Measurements from ENCODE around the gene GARS1. TPM values are rescaled to one million over a fixed set of nuclear protein-coding genes. Genes with fewer than 3 reads are reported as not detected.
A peak's percentile ranks its signal among the peaks of the same experiment; 100 is the strongest.
"Not testable (repeated sequence)": the region's sequence is repeated elsewhere in the genome, so short reads cannot be mapped to it uniquely, and the experiment has no call there.

GARS1 gene, protein sequence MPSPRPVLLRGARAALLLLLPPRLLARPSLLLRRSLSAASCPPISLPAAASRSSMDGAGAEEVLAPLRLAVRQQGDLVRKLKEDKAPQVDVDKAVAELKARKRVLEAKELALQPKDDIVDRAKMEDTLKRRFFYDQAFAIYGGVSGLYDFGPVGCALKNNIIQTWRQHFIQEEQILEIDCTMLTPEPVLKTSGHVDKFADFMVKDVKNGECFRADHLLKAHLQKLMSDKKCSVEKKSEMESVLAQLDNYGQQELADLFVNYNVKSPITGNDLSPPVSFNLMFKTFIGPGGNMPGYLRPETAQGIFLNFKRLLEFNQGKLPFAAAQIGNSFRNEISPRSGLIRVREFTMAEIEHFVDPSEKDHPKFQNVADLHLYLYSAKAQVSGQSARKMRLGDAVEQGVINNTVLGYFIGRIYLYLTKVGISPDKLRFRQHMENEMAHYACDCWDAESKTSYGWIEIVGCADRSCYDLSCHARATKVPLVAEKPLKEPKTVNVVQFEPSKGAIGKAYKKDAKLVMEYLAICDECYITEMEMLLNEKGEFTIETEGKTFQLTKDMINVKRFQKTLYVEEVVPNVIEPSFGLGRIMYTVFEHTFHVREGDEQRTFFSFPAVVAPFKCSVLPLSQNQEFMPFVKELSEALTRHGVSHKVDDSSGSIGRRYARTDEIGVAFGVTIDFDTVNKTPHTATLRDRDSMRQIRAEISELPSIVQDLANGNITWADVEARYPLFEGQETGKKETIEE
- 150 and 222 TPM in 2 replicates for total RNA-seq (2014; rRNA removed; shearing (Covaris generic))

DNA sequence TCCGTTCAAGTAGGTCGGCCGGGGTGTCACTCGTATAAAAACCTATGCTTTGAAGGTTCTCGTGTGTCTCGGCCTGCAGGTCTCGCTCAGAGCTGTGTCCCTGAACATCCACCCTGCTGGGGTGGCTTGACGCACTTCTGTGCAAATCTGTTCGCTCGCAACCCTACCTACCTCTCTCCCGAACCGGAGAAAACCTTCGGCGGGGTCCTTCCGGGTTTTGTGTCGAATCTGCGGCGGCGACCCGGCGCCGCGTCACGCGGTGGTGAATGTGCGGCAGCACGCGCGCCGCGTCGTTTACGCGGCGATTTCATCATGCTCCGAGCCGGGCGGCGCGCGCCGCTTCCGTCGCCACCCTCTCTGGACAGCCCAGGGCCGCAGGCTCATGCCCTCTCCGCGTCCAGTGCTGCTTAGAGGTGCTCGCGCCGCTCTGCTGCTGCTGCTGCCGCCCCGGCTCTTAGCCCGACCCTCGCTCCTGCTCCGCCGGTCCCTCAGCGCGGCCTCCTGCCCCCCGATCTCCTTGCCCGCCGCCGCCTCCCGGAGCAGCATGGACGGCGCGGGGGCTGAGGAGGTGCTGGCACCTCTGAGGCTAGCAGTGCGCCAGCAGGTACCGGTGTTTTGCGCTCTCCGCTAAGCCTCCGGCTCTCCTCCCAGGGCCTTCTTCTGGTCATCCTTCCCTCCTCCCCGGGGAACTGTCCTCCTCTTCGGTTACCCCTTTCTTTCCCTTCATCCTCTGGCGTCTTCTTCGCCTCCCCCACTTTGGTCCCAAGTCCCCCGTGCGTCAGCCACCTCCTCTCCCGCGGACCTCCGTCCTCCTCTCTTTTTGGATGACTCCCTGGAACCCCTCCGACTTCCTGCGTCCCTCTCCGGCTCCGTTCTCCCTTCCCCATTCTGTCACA lies at the start of gene GARS1:
Gene GARS1 (plus strand): TSS at position 339 of the 896 bp plus-strand sequence. CDS start 44 bp downstream, at position 383.
- DNase-seq (ENCODE audit: low read depth), result peak; percentile 98

DNA sequence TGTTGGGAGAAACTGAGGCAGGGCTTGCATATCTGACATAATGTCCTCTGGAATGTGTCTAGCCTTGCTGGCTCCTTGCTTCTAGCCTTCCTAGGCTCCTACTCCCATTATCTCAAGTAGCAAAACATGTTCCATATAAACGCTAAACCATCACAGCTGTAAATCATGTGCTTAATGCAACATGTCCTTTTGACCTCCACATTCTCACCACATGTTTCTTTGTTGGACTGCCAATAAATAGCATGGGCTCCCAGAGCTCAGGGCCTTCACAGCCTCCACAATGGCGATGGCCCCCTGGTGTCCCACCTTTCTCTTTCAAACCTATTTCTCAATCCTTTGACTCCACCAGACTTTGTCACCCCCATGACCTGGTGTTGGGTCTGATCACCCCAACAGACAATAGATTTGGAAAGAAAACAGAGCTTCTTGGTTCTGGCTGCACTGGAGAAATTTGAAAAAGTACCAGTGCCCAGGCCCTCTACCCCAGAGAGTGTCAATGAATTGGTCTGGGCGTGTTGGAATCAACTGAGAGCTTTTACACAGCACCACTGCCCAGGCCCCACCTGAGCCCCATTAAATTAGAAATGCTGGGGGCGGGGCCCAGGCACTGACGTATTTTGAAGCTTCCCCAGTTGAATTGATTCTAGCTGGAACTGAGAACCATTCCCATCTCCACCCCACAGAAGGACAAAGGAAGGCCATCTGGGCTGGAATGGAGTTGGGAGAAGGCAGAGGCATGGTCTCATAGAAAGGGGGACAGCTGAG lies 48.7 kb upstream of the GARS1 start:
- DNase-seq (ENCODE audit: low read depth), result no peak

DNA sequence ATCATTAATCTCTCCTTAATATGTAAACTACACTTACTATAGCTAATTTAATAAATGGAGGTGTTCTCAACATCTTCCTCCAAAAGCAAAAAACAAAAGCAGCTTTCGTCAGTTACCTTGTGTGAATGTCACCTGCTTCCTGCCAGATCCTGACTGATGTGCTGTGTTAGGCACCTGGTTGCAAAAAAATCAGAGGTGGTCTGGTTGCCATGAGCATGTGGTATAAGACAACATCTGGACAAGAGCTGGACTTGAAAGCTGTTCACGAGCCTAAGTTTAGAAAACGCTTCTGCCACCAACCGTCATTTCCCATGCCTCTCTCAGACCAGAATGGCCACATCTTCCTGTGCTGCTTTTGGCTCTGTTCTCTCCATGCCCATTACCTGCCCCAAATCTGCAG lies 48.1 kb upstream of the GARS1 start:
- no peak for DNase-seq (ENCODE audit: low read depth)

DNA sequence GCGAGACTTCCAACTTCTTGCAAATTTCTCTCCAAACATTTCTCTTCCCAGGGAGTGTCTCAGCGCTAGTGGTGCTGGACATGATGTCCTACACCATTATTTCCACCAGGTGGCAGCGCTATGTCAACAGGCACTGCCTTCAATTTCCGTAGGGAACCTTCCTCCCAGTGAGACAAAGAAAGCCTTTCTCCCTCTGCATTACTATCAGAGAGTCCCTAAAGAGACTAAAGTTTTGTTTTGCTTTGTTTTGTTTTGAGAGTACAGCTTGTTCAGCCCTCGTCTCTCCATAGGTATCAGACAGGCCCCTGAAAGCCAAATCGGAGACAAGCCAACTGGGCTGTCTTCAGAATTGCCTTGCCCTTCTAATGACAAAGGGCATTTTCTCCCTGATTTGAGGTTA lies 45.8 kb upstream of the GARS1 start:
- DNase-seq (ENCODE audit: low read depth), result peak; percentile 82

DNA sequence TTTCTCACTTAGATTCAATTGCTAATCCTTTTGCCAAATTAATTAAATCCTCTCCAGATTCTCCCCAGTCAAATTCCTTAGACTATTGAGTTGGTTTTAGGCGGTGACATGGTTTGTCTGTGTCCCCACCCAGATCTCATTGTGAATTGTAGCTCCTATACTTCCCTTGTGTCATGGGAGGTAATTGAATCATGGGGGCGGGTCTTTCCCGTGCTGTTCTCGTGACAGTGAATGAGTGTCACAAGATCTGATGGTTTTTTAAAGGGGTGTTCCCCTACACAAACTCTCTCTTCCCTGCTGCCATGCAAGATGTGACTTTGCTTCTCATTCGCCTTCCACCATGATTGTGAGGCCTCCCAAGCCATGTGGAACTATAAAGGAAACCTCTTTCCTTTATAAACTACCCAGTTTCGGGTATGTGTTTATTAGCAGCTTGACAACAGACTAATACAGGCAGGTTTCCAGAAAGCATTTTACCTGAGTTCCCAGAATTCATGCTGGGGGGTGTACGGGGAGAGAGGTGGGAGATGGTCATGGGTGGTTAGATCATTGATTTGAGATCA lies 44.7 kb upstream of the GARS1 start:
- peak; percentile 41 for DNase-seq (ENCODE audit: low read depth)

DNA sequence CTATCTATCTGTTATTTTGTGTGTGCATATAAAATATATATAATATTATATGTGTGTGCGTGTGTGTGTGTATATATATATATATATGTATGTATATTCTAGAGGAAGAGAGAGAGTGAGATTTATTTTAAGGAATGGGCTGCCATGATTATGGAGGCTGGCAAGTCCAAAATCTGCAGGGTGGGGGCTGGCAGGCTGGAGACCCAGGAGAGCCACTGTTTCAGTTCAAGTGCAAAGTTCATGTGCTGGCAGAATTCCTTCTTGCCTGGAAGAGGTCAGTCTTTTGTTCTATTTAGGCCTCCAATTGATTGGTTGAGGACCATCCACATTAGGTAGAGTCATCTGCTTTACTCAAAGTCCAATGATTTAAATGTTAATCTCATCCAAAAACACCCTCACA lies 42.3 kb upstream of the GARS1 start:
- no peak for DNase-seq (ENCODE audit: low read depth)

DNA sequence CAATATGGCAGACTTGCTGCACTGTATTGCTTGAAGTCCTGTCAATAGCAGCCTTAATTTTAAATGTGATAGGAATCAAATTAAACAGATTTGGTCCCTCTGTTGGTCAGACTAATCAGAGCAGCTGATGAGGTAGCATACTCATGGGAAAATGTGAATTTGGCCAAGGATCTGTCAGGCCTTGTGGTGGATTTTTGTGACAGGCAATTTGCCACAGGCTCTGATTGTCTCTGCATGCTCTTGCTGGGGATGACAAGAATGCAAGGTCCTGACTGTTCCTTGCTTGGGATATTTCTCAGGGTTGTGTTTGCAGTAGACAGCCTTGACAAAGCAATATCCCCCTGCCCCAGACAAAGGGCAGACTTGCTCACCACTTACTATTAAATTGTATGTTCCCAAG lies 41.5 kb upstream of the GARS1 start:
- no peak for DNase-seq (ENCODE audit: low read depth)

DNA sequence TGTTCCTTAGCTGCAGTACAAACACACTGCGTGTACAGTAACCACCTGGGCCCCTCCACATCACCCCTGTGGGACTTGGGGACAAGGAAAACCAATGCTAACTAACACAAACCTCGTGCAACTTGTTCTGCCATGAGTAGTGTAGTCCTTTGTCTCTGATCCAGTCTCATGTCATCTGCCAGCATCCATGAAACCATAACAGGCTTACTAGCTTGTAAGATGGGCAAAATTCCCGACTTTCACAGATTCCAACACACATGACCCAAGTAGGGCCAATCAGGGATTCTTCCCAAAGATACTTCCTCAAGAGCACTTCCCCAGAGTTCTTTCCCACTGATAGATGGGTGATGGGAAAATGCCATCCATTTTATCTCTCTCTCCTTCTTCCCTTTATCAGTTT lies 41.1 kb upstream of the GARS1 start:
- DNase-seq (ENCODE audit: low read depth), result no peak

DNA sequence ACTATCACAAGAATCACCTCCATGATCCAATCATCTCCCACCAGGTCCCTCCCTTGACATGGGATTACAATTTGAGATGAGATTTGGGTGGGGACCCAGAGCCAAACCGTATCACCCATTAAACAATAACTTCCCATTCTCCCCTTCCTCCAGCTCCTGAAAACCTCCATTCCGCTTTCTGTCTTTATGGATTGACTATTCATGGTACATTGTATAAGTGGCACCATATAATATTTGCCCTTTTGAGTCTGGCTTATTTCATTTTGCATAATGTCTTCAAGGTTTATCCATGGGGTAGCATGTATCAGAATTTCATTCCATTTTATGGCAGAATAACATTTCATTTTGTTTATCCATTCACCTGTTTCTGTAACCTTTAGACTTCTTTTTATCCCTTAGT lies 39.2 kb upstream of the GARS1 start:
- DNase-seq (ENCODE audit: low read depth), result no peak

DNA sequence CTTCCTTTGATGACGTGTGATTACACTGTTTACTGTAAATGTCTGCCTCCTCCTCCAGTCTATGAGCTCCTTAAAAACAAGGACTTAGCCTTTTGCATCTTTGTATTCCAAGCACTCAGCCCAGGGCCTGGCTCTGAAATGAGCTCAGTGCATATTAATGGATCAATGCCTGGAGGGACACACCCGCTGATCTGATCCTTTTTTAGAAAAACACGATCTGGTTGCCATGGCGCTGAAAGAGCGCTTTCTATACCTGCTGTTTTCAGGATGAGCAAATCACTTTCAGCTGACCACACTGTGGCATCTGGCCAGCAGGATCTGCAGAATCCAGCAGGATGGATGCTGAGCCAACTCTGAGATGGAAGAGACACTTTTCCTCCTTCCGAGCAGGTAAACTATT lies 37.8 kb upstream of the GARS1 start:
- DNase-seq (ENCODE audit: low read depth), result peak; percentile 20

DNA sequence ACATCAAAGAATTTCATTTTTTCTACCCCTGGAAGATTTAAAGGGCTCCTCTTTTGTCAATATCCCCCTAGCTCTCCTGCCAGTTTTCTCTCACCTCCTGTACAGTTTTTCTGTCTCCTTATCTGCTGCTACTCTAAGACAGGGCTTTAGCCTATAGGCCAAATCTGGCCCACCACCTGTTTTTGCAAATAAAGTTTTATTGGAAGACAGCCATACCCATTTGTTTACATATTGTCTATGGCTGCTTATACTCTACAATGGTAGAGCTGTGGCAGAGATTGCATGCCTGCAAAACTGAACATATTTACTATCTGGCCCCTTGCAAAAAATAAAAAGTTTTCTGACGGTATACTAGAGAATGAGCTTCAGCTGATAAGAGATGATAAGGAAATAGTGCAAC lies 37.4 kb upstream of the GARS1 start:
- DNase-seq (ENCODE audit: low read depth), result no peak

DNA sequence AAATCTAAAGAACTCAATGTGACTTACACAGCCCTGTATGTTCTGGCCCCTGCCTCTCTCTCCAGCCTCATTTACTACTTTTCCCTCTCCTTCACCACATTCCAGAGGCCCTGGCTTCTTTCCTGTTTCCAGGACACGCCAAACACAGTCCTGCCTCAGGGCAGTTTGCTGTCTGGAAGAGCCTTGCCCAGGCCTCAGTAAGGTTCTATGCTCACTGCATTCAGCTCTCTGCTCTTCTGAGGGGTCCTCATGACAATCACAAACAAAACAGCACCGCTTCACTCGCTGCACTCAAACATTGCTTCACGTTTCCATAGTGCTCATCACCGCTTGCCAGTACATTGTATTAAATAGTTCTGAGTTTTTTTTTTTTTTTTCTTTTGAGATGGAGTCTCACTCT lies 35.1 kb upstream of the GARS1 start:
- peak; percentile 15 for DNase-seq (ENCODE audit: low read depth)

DNA sequence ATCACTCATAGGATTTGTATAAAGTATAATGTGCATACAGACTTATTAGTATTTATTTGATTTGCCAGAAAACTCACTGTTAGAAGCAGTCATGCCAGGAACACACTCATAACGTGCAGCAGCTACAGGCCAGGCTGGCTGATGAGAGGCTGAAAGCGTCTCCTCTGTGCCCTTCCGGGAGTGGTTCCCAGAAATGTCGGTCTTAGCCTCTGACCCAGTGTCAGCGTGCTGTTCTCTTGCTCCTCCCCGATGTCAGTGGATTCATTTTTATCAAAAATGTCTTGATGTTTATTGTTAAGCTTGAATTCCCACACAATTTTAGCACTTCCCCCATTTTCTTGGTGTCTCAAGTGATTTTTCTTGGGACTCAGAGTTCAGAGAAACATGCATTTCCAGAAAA lies 33.3 kb upstream of the GARS1 start:
- DNase-seq (ENCODE audit: low read depth), result no peak

DNA sequence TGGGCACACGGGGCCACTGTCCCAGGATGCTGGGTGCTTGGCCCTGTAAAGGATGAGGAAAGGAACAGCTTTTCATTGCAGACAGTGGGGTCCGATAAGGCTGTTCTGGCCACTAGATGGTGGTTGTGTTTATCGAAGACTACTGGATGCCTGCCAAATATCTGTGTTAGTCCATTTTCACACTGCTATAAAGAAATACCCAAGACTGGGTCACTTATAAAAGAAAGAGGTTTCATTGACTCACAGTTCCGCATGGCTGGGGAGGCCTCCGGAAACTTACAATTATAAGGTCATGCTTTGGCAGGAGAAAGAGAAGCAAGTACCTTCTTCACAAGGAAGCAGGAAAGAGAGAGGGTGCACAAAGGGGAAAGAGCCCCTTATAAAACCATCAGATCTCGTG lies 32.2 kb upstream of the GARS1 start:
- peak; percentile 43 for DNase-seq (ENCODE audit: low read depth)

DNA sequence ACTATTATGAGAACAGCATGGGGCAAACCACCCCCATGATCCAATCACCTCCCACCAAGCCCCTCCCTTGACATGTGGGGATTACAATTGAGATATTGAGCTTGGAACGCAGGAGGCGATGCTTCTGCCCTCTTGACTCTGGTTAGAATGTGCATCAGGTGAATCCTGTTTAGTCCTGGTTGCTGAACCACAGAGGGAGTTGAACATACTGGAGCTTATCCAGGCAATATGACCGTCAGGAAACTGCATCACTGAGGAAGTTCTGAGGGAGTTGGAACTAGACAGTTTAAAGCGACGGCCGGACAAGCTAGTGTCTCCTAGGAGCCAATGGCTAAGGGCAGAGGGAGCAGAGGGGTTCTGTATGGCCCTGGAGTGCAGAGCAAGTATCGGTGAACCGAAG lies 31.8 kb upstream of the GARS1 start:
- no peak for DNase-seq (ENCODE audit: low read depth)

DNA sequence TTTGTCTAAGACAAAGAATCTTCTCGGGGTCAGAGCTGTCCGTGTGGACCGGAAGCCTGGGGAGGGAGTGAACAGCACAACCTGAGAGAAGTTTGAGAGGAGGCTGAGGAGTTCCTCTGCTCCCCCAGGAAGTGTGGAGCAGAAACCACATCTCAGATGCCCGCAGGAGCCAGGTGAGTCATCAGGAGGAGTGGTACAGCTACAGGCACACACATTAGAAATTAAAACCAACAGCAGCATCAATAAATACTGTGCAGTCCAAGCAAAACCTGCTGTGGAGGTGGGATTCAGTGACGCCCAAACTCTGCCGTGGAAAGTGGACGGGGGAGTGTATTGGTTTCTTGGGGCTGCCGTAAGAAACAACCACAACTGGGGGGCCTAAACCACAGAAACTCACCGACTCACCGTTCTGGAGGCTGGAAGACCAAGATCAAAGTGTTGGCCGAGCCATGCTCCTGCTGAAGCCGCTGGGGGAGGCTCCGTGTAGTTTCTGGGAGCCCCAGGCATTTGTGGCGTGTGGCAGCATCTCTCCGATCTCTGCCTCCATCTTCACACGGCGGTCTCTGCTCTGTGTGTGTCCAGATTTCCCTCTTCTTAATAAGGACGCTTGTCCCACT lies 31.2 kb upstream of the GARS1 start:
- peak; percentile 88 for DNase-seq (ENCODE audit: low read depth)

DNA sequence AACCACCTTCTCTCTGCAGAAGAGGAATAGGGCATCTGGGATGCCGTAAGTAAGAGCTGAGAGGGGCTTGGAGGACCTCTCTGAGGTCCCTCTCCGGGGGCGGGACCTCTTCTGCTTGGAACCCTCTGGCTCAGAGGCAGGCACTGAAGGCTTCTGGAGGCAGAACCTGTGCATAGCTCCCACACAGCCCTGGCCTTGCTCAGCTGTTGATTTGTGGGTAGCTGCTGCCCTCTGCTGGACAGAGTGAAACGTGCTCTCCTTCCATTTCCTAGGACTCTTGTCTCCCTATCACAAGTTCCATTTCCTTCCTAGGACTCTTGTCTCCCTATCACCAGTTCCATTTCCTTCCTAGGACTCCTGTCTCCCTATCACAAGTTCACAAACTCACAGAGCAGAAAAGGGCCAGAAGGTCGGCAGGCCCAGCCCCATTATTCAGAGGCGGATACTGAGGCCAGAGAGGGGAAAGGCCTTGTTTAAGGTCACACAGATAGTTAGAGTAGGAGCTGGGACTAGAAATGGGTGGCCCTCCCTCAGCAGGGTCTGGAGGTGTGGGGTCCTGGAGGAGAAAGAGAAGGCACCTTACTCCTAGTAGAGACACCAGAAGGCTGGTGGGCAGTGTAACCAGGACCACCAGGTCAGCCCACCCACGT lies 30.3 kb upstream of the GARS1 start:
- DNase-seq (ENCODE audit: low read depth), result peak; percentile 91

DNA sequence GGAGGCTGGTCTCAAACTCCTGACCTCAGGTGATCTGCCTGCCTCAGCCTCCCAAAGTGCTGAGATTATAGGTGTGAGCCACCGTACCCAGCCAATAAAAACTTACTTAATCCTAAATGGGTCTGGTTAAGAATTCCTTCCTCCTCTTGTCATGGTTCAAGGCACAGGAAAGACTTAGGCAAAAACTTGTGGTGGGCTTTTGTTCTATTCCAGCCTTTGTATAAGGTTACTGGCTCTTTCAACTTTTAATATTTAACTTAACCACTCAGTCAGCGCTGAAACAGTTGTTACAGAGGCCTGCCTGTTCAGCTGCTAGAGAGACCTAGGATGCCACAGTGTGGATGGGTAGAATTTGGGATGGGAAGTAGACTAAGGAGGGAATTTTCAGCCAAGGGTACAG lies 28.1 kb upstream of the GARS1 start:
- DNase-seq (ENCODE audit: low read depth), result no peak

DNA sequence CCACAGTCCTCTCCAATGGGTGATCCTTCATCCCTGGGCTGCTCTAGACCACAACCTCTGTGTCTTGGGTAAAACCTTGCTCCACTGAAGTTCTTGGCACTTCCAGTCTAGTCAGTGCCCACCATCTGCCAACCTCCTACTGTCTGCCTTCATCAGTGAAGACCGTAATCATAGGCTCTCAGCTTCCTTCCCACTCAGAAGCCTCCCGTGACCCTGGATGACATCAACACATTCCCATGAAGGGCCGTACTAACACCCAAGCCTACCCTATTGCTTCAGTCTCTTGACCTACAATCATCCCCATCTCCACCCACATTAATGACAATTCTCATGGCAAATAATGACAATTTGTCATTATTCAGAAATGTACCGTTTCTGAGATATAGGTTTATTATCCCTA lies 27.6 kb upstream of the GARS1 start:
- DNase-seq (ENCODE audit: low read depth), result no peak

DNA sequence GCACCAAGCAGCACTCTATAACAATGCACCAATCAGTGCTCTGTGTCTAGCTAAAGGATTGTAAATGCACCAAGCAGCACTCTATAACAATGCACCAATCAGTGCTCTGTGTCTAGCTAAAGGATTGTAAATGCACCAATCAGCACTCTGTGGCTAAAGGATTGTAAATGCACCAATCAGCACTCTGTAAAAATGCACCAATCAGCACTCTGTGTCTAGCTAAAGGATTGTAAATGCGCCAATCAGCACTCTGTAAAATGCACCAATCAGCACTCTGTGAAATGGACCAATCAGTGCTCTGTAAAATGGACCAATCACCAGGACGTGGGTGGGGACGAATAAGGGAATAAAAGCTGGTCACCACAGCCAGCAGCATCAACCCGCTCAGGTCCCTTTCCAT lies 24.4 kb upstream of the GARS1 start:
- not testable (repeated sequence) for DNase-seq (ENCODE audit: low read depth)

All from Daoy (cell line).